SK-N-SH (cell line): ENCODE data around the gene BLCAP. TPM values are rescaled to one million over a fixed set of nuclear protein-coding genes. Genes with fewer than 3 reads are reported as not detected.

Experiments used
- CTCF ChIA-PET: fragments of 300-600, 350-600 bp; formaldehyde crosslinking; extraction: SDS; loops from one replicate; lab custom pipeline; 2021; lab: Yijun Ruan, JAX
- POLR2A ChIA-PET: fragments of 350-600 bp; sonication (Branson Sonifier 250); formaldehyde crosslinking; extraction: SDS; loops from one replicate; lab custom pipeline; 2020; ENCODE audit warnings: antibody characterized with exemption, inconsistent platforms; lab: Yijun Ruan, JAX
- DNase-seq: peaks from one replicate; pipeline ENCODE4 v3.0.0; 2012
- H2AFZ ChIP-seq: fragments of 200-600 bp; sonication (generic); 2 replicates; pipeline ENCODE4 v1.8.1; 2016; ENCODE audit warnings: antibody characterized with exemption, mild to moderate bottlenecking, low read depth
- H3F3A ChIP-seq: fragments of 200-600 bp; sonication (generic); replicated peaks from 2 replicates; pipeline ENCODE3; 2016; ENCODE audit warnings: antibody characterized with exemption, mild to moderate bottlenecking; ENCODE audit not compliant: insufficient read depth
- H3K27ac ChIP-seq, 2 experiments: fragments of 200-500 bp in 1 of 2; fragments of 200-600 bp in 1 of 2; sonication (Bioruptor generic) in 1 of 2; sonication (generic), shearing (Covaris generic) in 1 of 2; 2 replicates each; pipeline versions ENCODE4 v1.5.1 to v1.6.1; 2014 to 2016; ENCODE audit warnings: low read depth in 2 of 2, inconsistent platforms in 1 of 2, low read length in 1 of 2, mild to moderate bottlenecking in 1 of 2, mixed read lengths in 1 of 2
- H3K27me3 ChIP-seq: fragments of 200-600 bp; sonication (generic), shearing (Covaris generic); 2 replicates; pipeline ENCODE4 v1.6.1; 2016; ENCODE audit warnings: mixed run types; ENCODE audit not compliant: insufficient read depth
- H3K36me3 ChIP-seq, 2 experiments: fragments of 200-500 bp in 1 of 2; fragments of 200-600 bp in 1 of 2; sonication (Bioruptor generic) in 1 of 2; sonication (generic) in 1 of 2; replicated peaks in 1 of 2; 2 replicates each; pipeline versions ENCODE3 to v1.5.1; 2014 to 2016; ENCODE audit warnings: low read length in 1 of 2, mild to moderate bottlenecking in 1 of 2; ENCODE audit not compliant: insufficient read depth in 2 of 2, control insufficient read depth in 1 of 2
- H3K4me1 ChIP-seq, 2 experiments: fragments of 200-500 bp in 1 of 2; fragments of 200-600 bp in 1 of 2; sonication (Bioruptor generic) in 1 of 2; sonication (generic), shearing (Covaris generic) in 1 of 2; 2 replicates each; pipeline versions ENCODE4 v1.5.1 to v1.6.1; 2014 to 2016; ENCODE audit warnings: low read depth in 1 of 2, low read length in 1 of 2, mixed run types in 1 of 2; ENCODE audit not compliant: insufficient read depth in 2 of 2, control insufficient read depth in 1 of 2
- H3K4me2 ChIP-seq: fragments of 200-600 bp; sonication (generic), shearing (Covaris generic); 2 replicates; pipeline ENCODE4 v1.6.1; 2017; ENCODE audit warnings: mixed run types
- H3K4me3 ChIP-seq, 2 experiments: fragments of 200-500 bp in 1 of 2; fragments of 200-600 bp in 1 of 2; sonication (Bioruptor generic) in 1 of 2; sonication (generic), shearing (Covaris generic) in 1 of 2; 2 replicates each; pipeline versions ENCODE4 v1.5.1 to v1.8.1; 2014 to 2016; ENCODE audit warnings: low read depth in 2 of 2, inconsistent platforms in 1 of 2, low read length in 1 of 2, mild to moderate bottlenecking in 1 of 2, mixed read lengths in 1 of 2, moderate library complexity in 1 of 2
- H3K79me2 ChIP-seq: fragments of 200-600 bp; sonication (generic); 2 replicates; pipeline ENCODE4 v1.8.1; 2017; ENCODE audit warnings: mild to moderate bottlenecking; ENCODE audit not compliant: insufficient read depth
- H3K9ac ChIP-seq: fragments of 200-600 bp; sonication (generic); 2 replicates; pipeline ENCODE4 v1.6.1; 2017; ENCODE audit warnings: mixed run types
- H3K9me2 ChIP-seq: fragments of 200-600 bp; sonication (generic); 2 replicates; pipeline ENCODE4 v1.6.1; 2017; ENCODE audit warnings: mixed run types
- H3K9me3 ChIP-seq: fragments of 200-600 bp; sonication (generic); 2 replicates; pipeline ENCODE4 v1.6.1; 2017; ENCODE audit warnings: mixed run types, mild to moderate bottlenecking, moderate library complexity
- H4K20me1 ChIP-seq: fragments of 200-600 bp; sonication (generic); 2 replicates; pipeline ENCODE4 v1.6.1; 2017; ENCODE audit warnings: mild to moderate bottlenecking, mixed run types; ENCODE audit not compliant: insufficient read depth
- NRF1 ChIP-seq: IDR thresholded peaks from 2 replicates; pipeline ENCODE4 v1.6.1; 2012; ENCODE audit warnings: low read depth, mild to moderate bottlenecking, low read length
- POLR2AphosphoS5 ChIP-seq: IDR thresholded peaks from 2 replicates; pipeline ENCODE4 v1.6.1; 2012; ENCODE audit warnings: low read depth, low read length
- RAD21 ChIP-seq: IDR thresholded peaks from 2 replicates; pipeline ENCODE4 v1.6.1; 2012; ENCODE audit warnings: mild to moderate bottlenecking, low read length
- RCOR1 ChIP-seq: fragments of 150-350 bp; IDR thresholded peaks from 2 replicates; pipeline ENCODE4 v1.6.1; 2017; ENCODE audit warnings: antibody characterized with exemption, low read length
- RXRA ChIP-seq: IDR thresholded peaks from 2 replicates; pipeline ENCODE4 v1.4.0; 2012; ENCODE audit warnings: low read depth, mild to moderate bottlenecking, borderline replicate concordance
- SIN3A ChIP-seq: IDR thresholded peaks from 2 replicates; pipeline ENCODE4 v1.6.1; 2012; ENCODE audit warnings: low read depth, mild to moderate bottlenecking, low read length, moderate library complexity, borderline replicate concordance
- TCF12 ChIP-seq: IDR thresholded peaks from 2 replicates; pipeline ENCODE4 v1.4.0; 2012
- TEAD4 ChIP-seq: IDR thresholded peaks from 2 replicates; pipeline ENCODE4 v1.4.0; 2012; ENCODE audit warnings: mild to moderate bottlenecking, borderline replicate concordance; ENCODE audit not compliant: insufficient read depth
- YY1 ChIP-seq: IDR thresholded peaks from 2 replicates; pipeline ENCODE4 v1.4.0; 2012; ENCODE audit warnings: low read depth, mild to moderate bottlenecking
- WGBS: methylation state at CpG from one replicate; pipeline ENCODE4 v1.1.6; 2017; ENCODE audit warnings: low lambda C conversion rate; 5-methylcytosine and 5-hydroxymethylcytosine counted together
- polyA plus RNA-seq, 3 experiments: library from polyadenylated mRNA; depleted of rRNA; stranded (reverse); fragments of >200 nt; gene quantifications; 2 replicates each; pipeline ENCODE4 v1.2.3, GENCODE V29; 2012
- TF ChIP-seq, protein P1 (sequence below): IDR thresholded peaks from 2 replicates; pipeline ENCODE4 v1.6.1; 2012; ENCODE audit warnings: mild to moderate bottlenecking, low read depth, low read length, moderate library complexity
- TF ChIP-seq, protein P2 (sequence below): fragments of 200-600 bp; sonication (generic); IDR thresholded peaks from 2 replicates; pipeline ENCODE4 v1.6.1; 2017; ENCODE audit warnings: antibody characterized with exemption, mild to moderate bottlenecking, moderate library complexity
- TF ChIP-seq, protein P3 (sequence below): IDR thresholded peaks from 2 replicates; pipeline ENCODE4; 2012

The BLCAP gene
- polyA plus RNA-seq, 1 of the 3 experiments (the other 2 are of a cell fraction) = 55.8 TPM

DNA sequence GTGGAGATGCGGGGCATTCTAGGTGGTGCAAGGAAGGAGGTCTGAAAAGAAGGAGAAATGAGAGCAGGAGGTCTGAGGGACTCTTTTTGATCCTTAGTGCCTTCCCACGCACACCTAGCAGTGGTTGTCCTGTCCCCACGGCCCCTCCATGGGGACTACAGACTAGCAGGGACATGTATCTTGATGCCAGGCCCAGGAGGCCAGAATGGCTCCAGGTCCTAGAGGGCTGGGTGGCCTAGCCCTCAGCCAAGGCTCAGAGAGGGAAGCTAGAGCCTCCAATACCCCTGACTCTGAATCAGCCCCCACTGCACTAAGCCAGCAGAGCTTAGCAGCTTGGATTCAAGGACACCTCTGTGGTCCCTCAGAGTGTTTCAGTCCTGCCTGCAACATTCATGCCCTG is 16.7 kb upstream of the BLCAP start:
- DNase-seq = no peak
- Histone ChIP-seq H3K27me3 (peaks cover 7% of the 10 kb centered on the region; the same call in 1 of the 2 replicates), H3K27ac (no peak overlapping the region), H3F3A (no peaks in the 10 kb centered on the region), H2AFZ (no peak overlapping the region), H3K4me1 (no peaks in the 10 kb centered on the region), H3K4me3 (no peak overlapping the region), H3K4me2 (no peak overlapping the region), H3K9ac (no peak overlapping the region), H3K9me2 (no peaks in the 10 kb centered on the region), H4K20me1 (no peaks in the 10 kb centered on the region), H3K36me3 (no peaks in the 10 kb centered on the region), H3K79me2 (no peaks in the 10 kb centered on the region), H3K9me3 (no peaks in the 10 kb centered on the region)
- TF ChIP-seq, protein P1, sequence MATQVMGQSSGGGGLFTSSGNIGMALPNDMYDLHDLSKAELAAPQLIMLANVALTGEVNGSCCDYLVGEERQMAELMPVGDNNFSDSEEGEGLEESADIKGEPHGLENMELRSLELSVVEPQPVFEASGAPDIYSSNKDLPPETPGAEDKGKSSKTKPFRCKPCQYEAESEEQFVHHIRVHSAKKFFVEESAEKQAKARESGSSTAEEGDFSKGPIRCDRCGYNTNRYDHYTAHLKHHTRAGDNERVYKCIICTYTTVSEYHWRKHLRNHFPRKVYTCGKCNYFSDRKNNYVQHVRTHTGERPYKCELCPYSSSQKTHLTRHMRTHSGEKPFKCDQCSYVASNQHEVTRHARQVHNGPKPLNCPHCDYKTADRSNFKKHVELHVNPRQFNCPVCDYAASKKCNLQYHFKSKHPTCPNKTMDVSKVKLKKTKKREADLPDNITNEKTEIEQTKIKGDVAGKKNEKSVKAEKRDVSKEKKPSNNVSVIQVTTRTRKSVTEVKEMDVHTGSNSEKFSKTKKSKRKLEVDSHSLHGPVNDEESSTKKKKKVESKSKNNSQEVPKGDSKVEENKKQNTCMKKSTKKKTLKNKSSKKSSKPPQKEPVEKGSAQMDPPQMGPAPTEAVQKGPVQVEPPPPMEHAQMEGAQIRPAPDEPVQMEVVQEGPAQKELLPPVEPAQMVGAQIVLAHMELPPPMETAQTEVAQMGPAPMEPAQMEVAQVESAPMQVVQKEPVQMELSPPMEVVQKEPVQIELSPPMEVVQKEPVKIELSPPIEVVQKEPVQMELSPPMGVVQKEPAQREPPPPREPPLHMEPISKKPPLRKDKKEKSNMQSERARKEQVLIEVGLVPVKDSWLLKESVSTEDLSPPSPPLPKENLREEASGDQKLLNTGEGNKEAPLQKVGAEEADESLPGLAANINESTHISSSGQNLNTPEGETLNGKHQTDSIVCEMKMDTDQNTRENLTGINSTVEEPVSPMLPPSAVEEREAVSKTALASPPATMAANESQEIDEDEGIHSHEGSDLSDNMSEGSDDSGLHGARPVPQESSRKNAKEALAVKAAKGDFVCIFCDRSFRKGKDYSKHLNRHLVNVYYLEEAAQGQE = no peak
- TF ChIP-seq, protein P2, sequence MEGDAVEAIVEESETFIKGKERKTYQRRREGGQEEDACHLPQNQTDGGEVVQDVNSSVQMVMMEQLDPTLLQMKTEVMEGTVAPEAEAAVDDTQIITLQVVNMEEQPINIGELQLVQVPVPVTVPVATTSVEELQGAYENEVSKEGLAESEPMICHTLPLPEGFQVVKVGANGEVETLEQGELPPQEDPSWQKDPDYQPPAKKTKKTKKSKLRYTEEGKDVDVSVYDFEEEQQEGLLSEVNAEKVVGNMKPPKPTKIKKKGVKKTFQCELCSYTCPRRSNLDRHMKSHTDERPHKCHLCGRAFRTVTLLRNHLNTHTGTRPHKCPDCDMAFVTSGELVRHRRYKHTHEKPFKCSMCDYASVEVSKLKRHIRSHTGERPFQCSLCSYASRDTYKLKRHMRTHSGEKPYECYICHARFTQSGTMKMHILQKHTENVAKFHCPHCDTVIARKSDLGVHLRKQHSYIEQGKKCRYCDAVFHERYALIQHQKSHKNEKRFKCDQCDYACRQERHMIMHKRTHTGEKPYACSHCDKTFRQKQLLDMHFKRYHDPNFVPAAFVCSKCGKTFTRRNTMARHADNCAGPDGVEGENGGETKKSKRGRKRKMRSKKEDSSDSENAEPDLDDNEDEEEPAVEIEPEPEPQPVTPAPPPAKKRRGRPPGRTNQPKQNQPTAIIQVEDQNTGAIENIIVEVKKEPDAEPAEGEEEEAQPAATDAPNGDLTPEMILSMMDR = no peak
- TF ChIP-seq SIN3A (no peak), RXRA (no peak), TCF12 (no peak), POLR2AphosphoS5 (no peak), TEAD4 (no peak), YY1 (no peak), RAD21 (no peak), NRF1 (no peak), RCOR1 (no peak)
- TF ChIP-seq, protein P3, sequence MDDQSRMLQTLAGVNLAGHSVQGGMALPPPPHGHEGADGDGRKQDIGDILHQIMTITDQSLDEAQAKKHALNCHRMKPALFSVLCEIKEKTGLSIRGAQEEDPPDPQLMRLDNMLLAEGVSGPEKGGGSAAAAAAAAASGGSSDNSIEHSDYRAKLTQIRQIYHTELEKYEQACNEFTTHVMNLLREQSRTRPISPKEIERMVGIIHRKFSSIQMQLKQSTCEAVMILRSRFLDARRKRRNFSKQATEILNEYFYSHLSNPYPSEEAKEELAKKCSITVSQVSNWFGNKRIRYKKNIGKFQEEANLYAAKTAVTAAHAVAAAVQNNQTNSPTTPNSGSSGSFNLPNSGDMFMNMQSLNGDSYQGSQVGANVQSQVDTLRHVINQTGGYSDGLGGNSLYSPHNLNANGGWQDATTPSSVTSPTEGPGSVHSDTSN = no peak
- ChIA-PET CTCF (interaction anchor here (0.5 to 1.2 kb wide), 6 partner anchors 9 to 862 kb away, joined by 3 to 10 read pairs (median 4); partner anchors contain the start of gene BLCAP), POLR2A (no interaction called here)
- 37% methylated on average over 3 of the region's 3 CpGs for WGBS
